K562 (cell line): ENCODE results near the gene MNDA.

Source experiments
- FOXM1 ChIP-seq, 2 experiments: fragments of 450-650 bp in 1 of 2; sonication (generic) in 1 of 2; formaldehyde crosslinking in 1 of 2; IDR thresholded peaks; 2 replicates each; pipeline versions ENCODE4 v1.6.1 to v1.9.0; 2017 to 2022; ENCODE audit warnings: low read depth in 2 of 2, mild to moderate bottlenecking in 2 of 2, missing genetic modification reagents in 1 of 2, moderate library complexity in 1 of 2
- GATA2 ChIP-seq: sonication (generic); formaldehyde crosslinking; IDR thresholded peaks from 2 replicates; pipeline ENCODE4 v1.4.0; 2020; ENCODE audit warnings: mild to moderate bottlenecking, missing genetic modification reagents
- NCOA2 ChIP-seq, 2 experiments: fragments of 450-650 bp; IDR thresholded peaks; 2 replicates each; pipeline ENCODE4 v1.6.1; 2018; ENCODE audit warnings: mild to moderate bottlenecking in 2 of 2, moderate library complexity in 1 of 2; ENCODE audit not compliant: partially characterized antibody in 2 of 2
- POLR2AphosphoS5 ChIP-seq: IDR thresholded peaks from 2 replicates; pipeline ENCODE4 v1.6.1; 2011; ENCODE audit warnings: mild to moderate bottlenecking, low read depth, low read length, moderate library complexity; ENCODE audit not compliant: control insufficient read depth, insufficient read depth
- SMAD1 ChIP-seq: fragments of 150-350 bp; IDR thresholded peaks from 2 replicates; pipeline ENCODE4 v1.6.1; 2014; ENCODE audit warnings: low read length, low read depth; ENCODE audit not compliant: partially characterized antibody
- ZBTB40 ChIP-seq, 2 experiments: fragments of 450-650 bp in 1 of 2; sonication (generic) in 1 of 2; formaldehyde crosslinking in 1 of 2; IDR thresholded peaks; 2 replicates each; pipeline versions ENCODE4 v1.7.1 to v1.9.0; 2016 to 2022; ENCODE audit warnings: inconsistent platforms in 1 of 2, mild to moderate bottlenecking in 1 of 2, missing genetic modification reagents in 1 of 2
- ZNF274 ChIP-seq: IDR thresholded peaks from 2 replicates; pipeline ENCODE4 v1.6.1; 2011; ENCODE audit warnings: low read depth, mild to moderate bottlenecking, low read length, moderate library complexity, borderline replicate concordance
- ZNF280B ChIP-seq: fragments of 250-450 bp; sonication (Bioruptor Pico); IDR thresholded peaks from 2 replicates; pipeline ENCODE4 v1.5.1; 2021; ENCODE audit warnings: mild to moderate bottlenecking

- TF ChIP-seq FOXM1 (IDR thresholded peaks at IDR 0.05; ENCODE audit: low read depth): no peak
- TF ChIP-seq FOXM1 (CRISPR knock-in tag; IDR thresholded peaks at IDR 0.05; ENCODE audit: low read depth): no peak
- TF ChIP-seq GATA2 (CRISPR knock-in tag): no peak
- no peak for TF ChIP-seq POLR2AphosphoS5
- no peak for TF ChIP-seq SMAD1
- TF ChIP-seq ZBTB40 (IDR thresholded peaks at IDR 0.05): no peak
- TF ChIP-seq ZBTB40 (CRISPR knock-in tag; IDR thresholded peaks at IDR 0.05): no peak
- no peak for TF ChIP-seq ZNF274
- TF ChIP-seq ZNF280B: no peak
- no peak for TF ChIP-seq NCOA2 (IDR thresholded peaks at IDR 0.05; ENCODE audit: partially characterized antibody in 2 of 2)
Observed at GRCh38 chr1:158830904-158831507, at the start of gene MNDA.
